ENCODE data around the gene LIF.
A peak's percentile ranks its signal among the peaks of the same experiment; 100 is the strongest.
"Not testable (repeated sequence)": the region's sequence is repeated elsewhere in the genome, so short reads cannot be mapped to it uniquely, and the experiment has no call there.

The LIF gene

GRCh38 chr22:30241576-30242371, 4.8 kb downstream of the LIF start:
- no peak for DNase-seq

- no peak for DNase-seq
Observed at GRCh38 chr22:30240541-30241417, 5.8 kb downstream of the LIF start.

GRCh38 chr22:30239488-30240405, 6.8 kb downstream of the LIF start:
- no peak for DNase-seq

- DNase-seq = no peak
Observed at GRCh38 chr22:30238661-30239487, 7.7 kb downstream of the LIF start.

- no peak for DNase-seq
Observed at GRCh38 chr22:30238136-30238535, 8.4 kb downstream of the LIF start.

- DNase-seq = no peak
Observed at GRCh38 chr22:30236875-30237274, 9.7 kb downstream of the LIF start.

GRCh38 chr22:30235687-30236170, 10.8 kb downstream of the LIF start:
- DNase-seq = no peak

- DNase-seq = no peak
Observed at GRCh38 chr22:30234786-30235470, 11.6 kb downstream of the LIF start.

GRCh38 chr22:30234325-30234724, 12.2 kb downstream of the LIF start:
- not testable (repeated sequence) for DNase-seq

GRCh38 chr22:30233582-30233981, 13.0 kb downstream of the LIF start:
- no peak for DNase-seq

GRCh38 chr22:30232716-30233218, 13.8 kb downstream of the LIF start:
- DNase-seq = no peak

GRCh38 chr22:30230787-30231461, 15.6 kb downstream of the LIF start:
- DNase-seq = no peak

GRCh38 chr22:30230330-30230729, 16.2 kb downstream of the LIF start:
- DNase-seq = no peak

GRCh38 chr22:30228509-30229359, 17.8 kb downstream of the LIF start:
- no peak for DNase-seq

GRCh38 chr22:30227438-30228228, 18.9 kb downstream of the LIF start:
- peak; percentile 29 for DNase-seq

GRCh38 chr22:30226192-30226832, 20.2 kb downstream of the LIF start:
- no peak for DNase-seq

- DNase-seq = no peak
Observed at GRCh38 chr22:30225220-30225927, 21.2 kb downstream of the LIF start.
